ENCODE measurements around the gene GRIN1. TPM values are rescaled to one million over a fixed set of nuclear protein-coding genes. Genes with fewer than 3 reads are reported as not detected.
A peak's percentile ranks its signal among the peaks of the same experiment; 100 is the strongest.

GRIN1 gene
- total RNA-seq, 1 experiment from 2014 or later: 2.9 TPM

DNA sequence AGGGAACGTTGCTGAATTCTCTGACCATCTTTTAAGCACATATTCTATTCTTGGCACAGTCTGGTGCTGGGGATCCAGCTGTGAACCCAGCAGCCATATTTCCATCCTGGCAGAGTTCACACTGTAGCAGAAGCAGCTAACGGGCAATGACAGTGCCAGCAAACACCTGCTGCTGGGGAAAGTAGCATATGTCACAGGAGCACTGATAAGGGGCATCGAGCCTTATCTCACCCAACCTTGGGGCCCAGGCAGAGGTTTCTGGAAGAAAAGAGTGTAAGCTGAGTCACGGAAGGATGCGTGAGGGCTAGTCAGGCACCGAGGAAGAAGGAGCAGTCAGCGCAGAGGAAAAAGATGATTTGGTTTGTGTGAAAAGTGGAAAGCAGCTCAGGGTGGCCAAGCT, 67.6 kb downstream of the GRIN1 start:
- H2BK5ac ChIP-seq (ENCODE audit: insufficient read length, low read length): no peak overlapping the region
- Mint-ChIP-seq H3K9me3 (no peaks in the 10 kb centered on the region), H3K36me3 (ENCODE audit: insufficient read depth in 1 of 3, low read depth in 3 of 3) (peaks cover 8 to 39% (median 30%) of the 10 kb centered on the region in 3 experiments), H3K27me3 (ENCODE audit: low read depth) (no peaks in the 10 kb centered on the region), H3K4me1 (peaks cover 23 to 29% of the 10 kb centered on the region in 2 experiments), H3K4me3 (peak overlapping the region; percentile 93 to 99), H3K27ac (0 out of 7 replicates have a peak overlapping the region, but pooled peaks of 1 of the 3 experiments have one; percentile 97)
- no peak overlapping the region for H3T11ph ChIP-seq (ENCODE audit: low read length)
- no CpG with 5 or more reads among the region's 7 CpGs for WGBS (ENCODE audit: extremely low coverage, insufficient read length, low lambda C conversion rate)
- H2BK12ac ChIP-seq (ENCODE audit: insufficient read length, low read depth, low read length): no peak overlapping the region
- no peak overlapping the region for H2BK120ac ChIP-seq (ENCODE audit: low read depth, low read length, poor library complexity, severe bottlenecking)
- H2AFZ ChIP-seq (ENCODE audit: low read length): no peak overlapping the region
- H3K4me1 ChIP-seq (ENCODE audit: insufficient read depth, low read length): no peaks in the 10 kb centered on the region; the same call in 1 of the 2 replicates
- H3K9ac ChIP-seq (ENCODE audit: extremely low read depth, insufficient read length, low read length): peak overlapping the region; percentile 84
- H3K79me2 ChIP-seq (ENCODE audit: insufficient read depth, low read length): peaks cover 13% of the 10 kb centered on the region; the same call in 1 of the 2 replicates
- no peak overlapping the region for H3K23ac ChIP-seq (ENCODE audit: insufficient read length, low read depth, low read length)
- peak overlapping the region; percentile 91 for H3K4me2 ChIP-seq (ENCODE audit: insufficient read depth, insufficient read length, low read length)
- H3K14ac ChIP-seq (ENCODE audit: insufficient read depth, low read length): no peak overlapping the region
- no peak overlapping the region for H3K27ac ChIP-seq (ENCODE audit: insufficient read length, low read depth, low read length)
- no peak overlapping the region for H3K56ac ChIP-seq (ENCODE audit: insufficient read length, low read depth, low read length)
- H3K23me2 ChIP-seq (ENCODE audit: insufficient read length, low read depth, low read length, poor library complexity, severe bottlenecking): peaks cover 6% of the 10 kb centered on the region
- no peak overlapping the region for H4K5ac ChIP-seq (ENCODE audit: insufficient read length, low read depth, low read length)
- no peaks in the 10 kb centered on the region for H3K27me3 ChIP-seq (ENCODE audit: insufficient read depth, low read length)
- no peak overlapping the region for H3K4ac ChIP-seq (ENCODE audit: low read depth, low read length)
- peaks cover 19% of the 10 kb centered on the region for H3K79me1 ChIP-seq (ENCODE audit: insufficient read depth, low read depth, low read length, poor library complexity, severe bottlenecking)
- no peaks in the 10 kb centered on the region for H3K9me3 ChIP-seq (ENCODE audit: control insufficient read depth, low read depth, low read length)
- H2BK20ac ChIP-seq (ENCODE audit: low read depth, low read length, poor library complexity, severe bottlenecking): no peak overlapping the region
- H2AK5ac ChIP-seq (ENCODE audit: insufficient read length, low read length): no peak overlapping the region
- DNase-seq: no peak
- no peak overlapping the region for H3K18ac ChIP-seq (ENCODE audit: insufficient read length, low read depth, low read length)
- no peak overlapping the region for H2BK15ac ChIP-seq (ENCODE audit: low read depth, low read length)
- H4K8ac ChIP-seq (replicated peaks; ENCODE audit: insufficient read length, low read depth, low read length): no peak overlapping the region
- no peaks in the 10 kb centered on the region for H4K20me1 ChIP-seq (ENCODE audit: control insufficient read depth, insufficient read depth, insufficient read length)
- TF ChIP-seq, protein P1, sequence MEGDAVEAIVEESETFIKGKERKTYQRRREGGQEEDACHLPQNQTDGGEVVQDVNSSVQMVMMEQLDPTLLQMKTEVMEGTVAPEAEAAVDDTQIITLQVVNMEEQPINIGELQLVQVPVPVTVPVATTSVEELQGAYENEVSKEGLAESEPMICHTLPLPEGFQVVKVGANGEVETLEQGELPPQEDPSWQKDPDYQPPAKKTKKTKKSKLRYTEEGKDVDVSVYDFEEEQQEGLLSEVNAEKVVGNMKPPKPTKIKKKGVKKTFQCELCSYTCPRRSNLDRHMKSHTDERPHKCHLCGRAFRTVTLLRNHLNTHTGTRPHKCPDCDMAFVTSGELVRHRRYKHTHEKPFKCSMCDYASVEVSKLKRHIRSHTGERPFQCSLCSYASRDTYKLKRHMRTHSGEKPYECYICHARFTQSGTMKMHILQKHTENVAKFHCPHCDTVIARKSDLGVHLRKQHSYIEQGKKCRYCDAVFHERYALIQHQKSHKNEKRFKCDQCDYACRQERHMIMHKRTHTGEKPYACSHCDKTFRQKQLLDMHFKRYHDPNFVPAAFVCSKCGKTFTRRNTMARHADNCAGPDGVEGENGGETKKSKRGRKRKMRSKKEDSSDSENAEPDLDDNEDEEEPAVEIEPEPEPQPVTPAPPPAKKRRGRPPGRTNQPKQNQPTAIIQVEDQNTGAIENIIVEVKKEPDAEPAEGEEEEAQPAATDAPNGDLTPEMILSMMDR (conservative IDR thresholded peaks at IDR 0.05): no peak
- H4K91ac ChIP-seq (ENCODE audit: insufficient read length, low read depth, low read length): no peak overlapping the region

Data from H9 (cell line).